K562 (cell line): Measurements from ENCODE around the gene NOTCH1. TPM values are rescaled to one million over a fixed set of nuclear protein-coding genes. Genes with fewer than 3 reads are reported as not detected.

Source experiments
- ELK1 ChIP-seq: sonication (generic); formaldehyde crosslinking; IDR thresholded peaks from 2 replicates; pipeline ENCODE4 v1.8.1; 2022; ENCODE audit warnings: missing genetic modification reagents
- KAT8 ChIP-seq: fragments of 450-650 bp; IDR thresholded peaks from 2 replicates; pipeline ENCODE4 v1.6.1; 2016; ENCODE audit warnings: low read depth, mild to moderate bottlenecking
- KLF1 ChIP-seq: fragments of 450-650 bp; IDR thresholded peaks from 2 replicates; pipeline ENCODE4 v1.6.1; 2016; ENCODE audit warnings: missing genetic modification characterization, missing compliant biosample characterization
- NELFE ChIP-seq: IDR thresholded peaks from 2 replicates; pipeline ENCODE4 v1.6.1; 2011; ENCODE audit warnings: mild to moderate bottlenecking; ENCODE audit not compliant: insufficient read depth, insufficient read length
- PYGO2 ChIP-seq: fragments of 450-650 bp; IDR thresholded peaks from 2 replicates; pipeline ENCODE4 v1.6.1; 2016; ENCODE audit warnings: mild to moderate bottlenecking, missing genetic modification characterization, moderate library complexity, missing compliant biosample characterization
- TAF9B ChIP-seq: fragments of 450-650 bp; IDR thresholded peaks from 2 replicates; pipeline ENCODE4 v1.6.1; 2018; ENCODE audit warnings: mild to moderate bottlenecking; ENCODE audit not compliant: partially characterized antibody
- ZBTB33 ChIP-seq: sonication (generic); formaldehyde crosslinking; IDR thresholded peaks from 2 replicates; pipeline ENCODE4 v1.8.1; 2023; ENCODE audit warnings: mild to moderate bottlenecking, missing genetic modification reagents
- ZBTB5 ChIP-seq: fragments of 450-650 bp; IDR thresholded peaks from 2 replicates; pipeline ENCODE4 v1.6.1; 2017; ENCODE audit warnings: antibody characterized with exemption
- ZC3H4 ChIP-seq: sonication (generic); formaldehyde crosslinking; IDR thresholded peaks from 2 replicates; pipeline ENCODE4 v1.9.0; 2021; ENCODE audit warnings: missing genetic modification reagents, borderline replicate concordance
- ZKSCAN1 ChIP-seq: fragments of 150-350 bp; IDR thresholded peaks from 2 replicates; pipeline ENCODE4 v1.6.1; 2016; ENCODE audit warnings: low read depth, low read length
- ZNF24 ChIP-seq: fragments of 450-650 bp; IDR thresholded peaks from 2 replicates; pipeline ENCODE4 v1.6.1; 2016
- polyA plus RNA-seq, 8 experiments: library from polyadenylated mRNA; depleted of rRNA in 4 of 8; stranded (reverse) in 5 of 8; unstranded in 3 of 8; fragments of >200 nt; fragmentation: Nextera tagmentation in 2 of 8; fragmentation: Illumina TruSeq in 1 of 8; extraction: Ambion mirVana in 2 of 8; extraction: Trizol in 1 of 8; gene quantifications; 2 replicates each; pipeline versions ENCODE4 v1.2.1 to v1.2.3, GENCODE V29; 2011 to 2014; ENCODE audit warnings: inconsistent platforms in 1 of 8, missing spikeins in 1 of 8
- total RNA-seq, 7 experiments: library from RNA; depleted of rRNA in 6 of 7; stranded (reverse); fragments of >200 nt in 6 of 7; fragmentation: Illumina TruSeq in 2 of 7; extraction: Trizol in 2 of 7; gene quantifications; 2 replicates each; pipeline versions ENCODE4 v1.2.1 to v1.2.3, GENCODE V29; 2011 to 2021; ENCODE audit warnings: low replicate concordance in 1 of 7

NOTCH1 gene
- total and polyA plus RNA-seq, 9 of the 15 experiments (the other 6 are each of a cell fraction or from before 2014, with no cell fraction given) = 0.03 to 31.4 (median 2.3) TPM

- TF ChIP-seq ZBTB33 (CRISPR knock-in tag) (0 out of 2 replicates have a peak, but pooled peaks have one; percentile 12), KAT8 (no peak), ZBTB5 (no peak), ZKSCAN1 (no peak), ZC3H4 (CRISPR knock-in tag) (no peak), PYGO2 (tag) (no peak), ELK1 (CRISPR knock-in tag) (no peak), NELFE (no peak), TAF9B (no peak), KLF1 (tag) (no peak), ZNF24 (no peak)
Observed at GRCh38 chr9:136518623-136519022, 27.2 kb downstream of the NOTCH1 start (continued).
